SH-SY5Y (cell line): ENCODE data around the gene BEST2.

Experiments
- GATA2 ChIP-seq: IDR thresholded peaks from 2 replicates; pipeline ENCODE4 v1.6.1; 2011; ENCODE audit warnings: mild to moderate bottlenecking, low read depth, low read length
- GATA3 ChIP-seq: IDR thresholded peaks from 2 replicates; pipeline ENCODE4 v1.6.1; 2011; ENCODE audit warnings: low read depth, mild to moderate bottlenecking, low read length, moderate library complexity

DNA sequence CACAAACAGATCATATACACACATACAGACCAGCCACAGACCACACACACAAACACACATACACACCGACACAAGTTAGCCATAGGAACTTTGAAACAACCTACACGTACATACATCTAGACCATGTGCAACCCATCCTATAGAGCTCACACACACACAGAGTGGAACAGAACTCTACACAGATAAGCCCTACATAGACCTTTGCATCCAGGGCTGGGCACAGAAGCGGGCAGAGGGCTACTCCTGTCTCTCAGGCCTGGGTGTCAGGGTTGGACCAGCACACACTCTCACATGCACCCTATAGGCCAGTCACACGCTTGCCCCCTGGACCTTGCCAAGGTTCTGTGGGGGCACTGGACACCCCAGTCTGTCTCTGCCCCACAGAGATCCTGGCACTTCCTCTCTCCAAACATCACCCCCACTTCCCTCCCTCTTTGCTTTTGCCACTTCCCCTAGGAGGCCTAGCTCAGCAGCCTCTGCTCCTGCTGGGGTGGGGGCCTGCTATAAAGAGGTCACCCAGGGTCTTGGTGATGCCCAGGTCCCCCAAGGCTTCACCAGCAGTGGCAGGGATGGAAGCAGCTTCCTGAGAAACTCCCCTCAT lies 33.9 kb downstream of the BEST2 start:
- TF ChIP-seq GATA2 (no peak), GATA3 (no peak)
